WI38 (cell line): ENCODE data around the gene PPME1.
"Not testable (repeated sequence)": the region's sequence is repeated elsewhere in the genome, so short reads cannot be mapped to it uniquely, and the experiment has no call there.

Experiments
- H3K4me3 ChIP-seq: 2 replicates; pipeline ENCODE4 v1.5.1; 2011; ENCODE audit warnings: low read depth, mild to moderate bottlenecking, control low read depth, low read length
- CTCF ChIP-seq: IDR thresholded peaks from 2 replicates; pipeline ENCODE4 v1.5.1; 2012; ENCODE audit warnings: low read depth, mild to moderate bottlenecking, control low read depth, low read length

Gene PPME1, protein sequence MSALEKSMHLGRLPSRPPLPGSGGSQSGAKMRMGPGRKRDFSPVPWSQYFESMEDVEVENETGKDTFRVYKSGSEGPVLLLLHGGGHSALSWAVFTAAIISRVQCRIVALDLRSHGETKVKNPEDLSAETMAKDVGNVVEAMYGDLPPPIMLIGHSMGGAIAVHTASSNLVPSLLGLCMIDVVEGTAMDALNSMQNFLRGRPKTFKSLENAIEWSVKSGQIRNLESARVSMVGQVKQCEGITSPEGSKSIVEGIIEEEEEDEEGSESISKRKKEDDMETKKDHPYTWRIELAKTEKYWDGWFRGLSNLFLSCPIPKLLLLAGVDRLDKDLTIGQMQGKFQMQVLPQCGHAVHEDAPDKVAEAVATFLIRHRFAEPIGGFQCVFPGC

GRCh38 chr11:74170694-74171629 lies at the start of gene PPME1, which contains the start of gene C2CD3:
TSS of gene PPME1 (plus strand) at chr11:74171289. CDS start at chr11:74171422, 133 bp downstream.
TSS of gene C2CD3 (minus strand) at chr11:74171002. CDS start at chr11:74170792, 210 bp downstream.
- peak within 1 kb of the TSS; percentile 80 for H3K4me3 ChIP-seq
- TF ChIP-seq CTCF = 0 out of 2 replicates have a peak, but pooled peaks have one; percentile 3

DNA sequence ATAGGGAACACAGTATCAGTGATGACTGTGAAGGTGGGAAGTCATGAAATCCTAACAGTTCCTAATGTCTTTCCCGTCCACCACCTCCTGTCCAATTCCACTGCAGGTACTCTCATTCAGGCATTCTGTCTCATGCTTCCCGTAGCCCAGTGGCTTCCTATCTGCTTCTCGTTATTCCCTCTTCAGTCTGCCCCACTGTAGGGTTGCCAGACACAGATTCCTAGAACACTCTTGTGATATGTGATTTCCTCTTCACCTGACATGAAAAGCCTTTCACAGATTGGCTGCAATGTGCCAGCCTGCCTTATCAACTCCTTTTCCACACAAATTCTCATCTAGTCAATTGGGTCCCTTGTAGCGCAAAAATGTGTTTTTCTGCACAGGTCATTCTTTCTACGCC lies 49.3 kb upstream of the PPME1 start:
- no peak for TF ChIP-seq CTCF
- H3K4me3 ChIP-seq = no peak overlapping the region

DNA sequence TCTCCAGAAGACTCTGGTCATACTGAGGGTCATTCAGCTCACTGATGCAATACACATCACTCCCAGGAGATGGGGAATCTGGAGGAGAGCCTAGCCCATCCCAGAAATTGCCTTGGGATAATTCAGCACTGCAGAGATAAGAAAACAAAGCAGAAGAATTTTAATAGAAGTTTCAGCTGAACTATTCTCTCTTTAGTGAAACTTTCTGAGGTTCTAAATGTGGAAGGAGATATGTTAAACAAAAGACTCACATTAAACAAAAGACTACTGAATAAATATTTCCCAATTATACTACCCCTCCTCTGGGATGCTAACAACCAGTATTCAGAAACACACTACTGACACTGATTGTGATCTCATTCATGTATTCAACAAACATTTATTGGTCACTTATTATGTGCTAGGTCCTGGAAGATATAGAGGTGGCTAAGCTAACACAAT lies 48.1 kb upstream of the PPME1 start:
- no peak overlapping the region for H3K4me3 ChIP-seq
- TF ChIP-seq CTCF = no peak

DNA sequence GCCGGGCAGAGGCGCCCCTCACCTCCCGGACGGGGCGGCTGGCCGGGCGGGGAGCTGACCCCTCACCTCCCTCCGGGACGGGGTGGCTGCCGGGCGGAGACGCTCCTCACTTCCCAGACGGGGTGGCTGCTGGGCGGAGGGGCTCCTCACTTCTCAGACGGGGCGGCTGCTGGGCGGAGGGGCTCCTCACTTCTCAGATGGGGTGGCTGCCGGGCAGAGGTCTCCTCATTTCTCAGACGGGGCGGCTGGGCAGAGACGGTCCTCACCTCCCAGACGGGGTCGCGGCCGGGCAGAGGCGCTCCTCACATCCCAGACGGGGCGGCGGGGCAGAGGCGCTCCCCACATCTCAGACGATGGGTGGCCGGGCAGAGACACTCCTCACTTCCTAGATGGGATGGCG lies 42.0 kb upstream of the PPME1 start:
- not testable (repeated sequence) for H3K4me3 ChIP-seq

DNA sequence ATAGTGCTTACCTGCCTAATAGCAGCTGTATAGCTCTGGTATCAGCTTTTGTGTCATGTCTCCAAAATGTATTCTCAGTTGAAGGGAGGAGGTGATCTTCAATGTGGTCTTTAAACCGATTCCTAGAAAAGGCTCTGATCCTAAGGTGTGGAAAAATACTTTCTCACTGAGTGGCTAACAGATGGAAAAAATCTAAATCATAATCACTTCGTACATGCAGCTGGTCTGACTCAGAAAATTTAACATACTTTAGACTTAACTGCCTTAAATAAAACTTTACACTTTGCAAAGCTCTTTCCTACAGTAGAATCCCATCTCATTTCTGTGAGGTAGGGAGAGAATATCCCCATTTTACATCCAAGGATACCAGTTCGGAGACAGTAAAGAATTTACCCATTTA lies 38.3 kb upstream of the PPME1 start:
- no peak overlapping the region for H3K4me3 ChIP-seq
- TF ChIP-seq CTCF = no peak

- no peak overlapping the region for H3K4me3 ChIP-seq
- TF ChIP-seq CTCF = no peak
Measured at GRCh38 chr11:74133436-74133835, 37.7 kb upstream of the PPME1 start.

DNA sequence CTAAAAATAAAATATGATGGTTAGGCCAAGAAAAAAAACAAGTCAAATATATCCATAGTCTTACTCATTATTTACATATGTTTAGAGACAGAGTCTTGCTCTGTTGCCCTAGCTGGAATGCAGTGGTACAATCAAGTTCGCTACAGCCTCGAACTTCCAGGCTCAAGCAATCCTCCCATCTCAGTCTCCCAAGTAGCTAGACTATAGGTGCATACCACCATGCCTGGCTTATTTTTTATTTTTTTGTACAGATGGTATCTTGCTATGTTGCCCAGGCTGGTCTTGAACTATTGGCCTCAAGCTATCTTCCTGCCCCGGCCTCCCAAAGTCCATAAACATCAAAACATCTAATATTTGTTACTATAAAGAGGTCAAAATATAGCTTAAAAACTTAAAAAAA lies 36.4 kb upstream of the PPME1 start:
- no peak overlapping the region for H3K4me3 ChIP-seq
- TF ChIP-seq CTCF = no peak
